Neuronal stem cell (in vitro differentiated cells): ENCODE measurements around the gene SUCNR1. TPM values are rescaled to one million over a fixed set of nuclear protein-coding genes. Genes with fewer than 3 reads are reported as not detected.

Experiments used
- DNase-seq: peaks from one replicate; pipeline ENCODE4 v3.0.0-alpha.2; 2013; ENCODE audit warnings: low spot score
- H2AFZ ChIP-seq: one replicate; pipeline ENCODE4 v1.6.1; 2013; ENCODE audit warnings: mild to moderate bottlenecking, low read length, inconsistent platforms
- H2AK5ac ChIP-seq: 2 replicates; pipeline ENCODE4 v1.6.1; 2013; ENCODE audit warnings: low read depth, mild to moderate bottlenecking, inconsistent platforms, low read length, moderate library complexity, mixed read lengths
- H2BK120ac ChIP-seq: 2 replicates; pipeline ENCODE4 v1.6.1; 2013; ENCODE audit warnings: low read depth, mild to moderate bottlenecking, inconsistent platforms, low read length, moderate library complexity, mixed read lengths
- H2BK12ac ChIP-seq: one replicate; pipeline ENCODE4 v1.6.1; 2013; ENCODE audit warnings: low read length, inconsistent platforms
- H2BK15ac ChIP-seq: 2 replicates; pipeline ENCODE4 v1.6.1; 2013; ENCODE audit warnings: mild to moderate bottlenecking, low read length, inconsistent platforms, mixed read lengths
- H2BK5ac ChIP-seq: one replicate; pipeline ENCODE4 v1.6.1; 2013; ENCODE audit warnings: inconsistent platforms, mild to moderate bottlenecking, low read length, moderate library complexity
- H3K14ac ChIP-seq: one replicate; pipeline ENCODE4 v1.6.1; 2013; ENCODE audit warnings: low read length, inconsistent platforms
- H3K18ac ChIP-seq: 2 replicates; pipeline ENCODE4 v1.6.1; 2013; ENCODE audit warnings: low read length, inconsistent platforms
- H3K23ac ChIP-seq: 2 replicates; pipeline ENCODE4 v1.6.1; 2013; ENCODE audit warnings: low read depth, mild to moderate bottlenecking, mixed read lengths, low read length, inconsistent platforms; ENCODE audit not compliant: poor library complexity
- H3K27ac ChIP-seq: replicated peaks from 3 replicates; pipeline ENCODE4 v1.5.1; 2013; ENCODE audit warnings: low read length, inconsistent platforms
- H3K27me3 ChIP-seq, 3 experiments: 2 replicates each; pipeline ENCODE4 v1.6.1; 2013; ENCODE audit warnings: low read length in 3 of 3, mild to moderate bottlenecking in 2 of 3, inconsistent platforms in 1 of 3, low read depth in 1 of 3, mixed read lengths in 1 of 3, moderate library complexity in 1 of 3; ENCODE audit not compliant: control insufficient read depth in 3 of 3, insufficient read depth in 3 of 3
- H3K36me3 ChIP-seq, 2 donors: replicated peaks in 1 of 2; 2 replicates each; pipeline ENCODE4 v1.6.1; 2013; ENCODE audit warnings: low read length in 2 of 2; ENCODE audit not compliant: control insufficient read depth in 2 of 2, insufficient read depth in 2 of 2
- H3K4ac ChIP-seq: 2 replicates; pipeline ENCODE4 v1.6.1; 2013; ENCODE audit warnings: inconsistent platforms, mild to moderate bottlenecking, low read length, moderate library complexity
- H3K4me1 ChIP-seq, 2 donors: 1 replicate in 1 of 2; 2 replicates in 1 of 2; pipeline ENCODE4 v1.6.1; 2013; ENCODE audit warnings: low read length in 2 of 2, low read depth in 1 of 2; ENCODE audit not compliant: control insufficient read depth in 2 of 2, insufficient read depth in 1 of 2
- H3K4me2 ChIP-seq: one replicate; pipeline ENCODE4 v1.6.1; 2013; ENCODE audit warnings: mild to moderate bottlenecking, low read length, inconsistent platforms; ENCODE audit not compliant: insufficient read depth, poor library complexity, severe bottlenecking
- H3K4me3 ChIP-seq, 2 donors: 2 replicates each; pipeline ENCODE4 v1.5.1; 2013; ENCODE audit warnings: low read length in 2 of 2, mild to moderate bottlenecking in 2 of 2, inconsistent platforms in 1 of 2, moderate library complexity in 1 of 2
- H3K79me1 ChIP-seq: one replicate; pipeline ENCODE4 v1.6.1; 2013; ENCODE audit warnings: low read depth, mild to moderate bottlenecking, inconsistent platforms, low read length, moderate library complexity
- H3K9ac ChIP-seq: one replicate; pipeline ENCODE4 v1.6.1; 2013; ENCODE audit warnings: mild to moderate bottlenecking, low read depth, low read length, inconsistent platforms; ENCODE audit not compliant: poor library complexity
- H3K9me3 ChIP-seq, 2 donors: replicated peaks in 1 of 2; 2 replicates each; pipeline versions ENCODE3 to v1.6.1; 2013; ENCODE audit warnings: low read length in 2 of 2, mild to moderate bottlenecking in 2 of 2, inconsistent platforms in 1 of 2, low read depth in 1 of 2, mixed read lengths in 1 of 2, moderate library complexity in 1 of 2; ENCODE audit not compliant: control insufficient read depth in 2 of 2, insufficient read depth in 1 of 2
- H4K8ac ChIP-seq: one replicate; pipeline ENCODE4 v1.6.1; 2013; ENCODE audit warnings: low read depth, mild to moderate bottlenecking, inconsistent platforms, low read length, moderate library complexity
- H4K91ac ChIP-seq: one replicate; pipeline ENCODE4 v1.6.1; 2013; ENCODE audit warnings: low read length, low read depth, mild to moderate bottlenecking, inconsistent platforms; ENCODE audit not compliant: poor library complexity
- WGBS, 2 donors: extraction: QIAGEN DNeasy Blood & Tissue Kit; methylation state at CpG; one replicate each; pipeline ENCODE4 v1.1.7; 2013; ENCODE audit warnings: missing lambda C conversion rate in 2 of 2, mixed read lengths in 1 of 2; ENCODE audit not compliant: insufficient read length in 2 of 2, insufficient replicate concordance in 1 of 2; ENCODE audit errors: extremely low coverage in 2 of 2; 5-methylcytosine and 5-hydroxymethylcytosine counted together
- polyA plus RNA-seq, 2 experiments: library from polyadenylated mRNA; stranded (reverse); fragments of 200-250 nt; gene quantifications; one replicate each; pipeline ENCODE4 v1.2.3, GENCODE V29; 2013

Gene SUCNR1, protein sequence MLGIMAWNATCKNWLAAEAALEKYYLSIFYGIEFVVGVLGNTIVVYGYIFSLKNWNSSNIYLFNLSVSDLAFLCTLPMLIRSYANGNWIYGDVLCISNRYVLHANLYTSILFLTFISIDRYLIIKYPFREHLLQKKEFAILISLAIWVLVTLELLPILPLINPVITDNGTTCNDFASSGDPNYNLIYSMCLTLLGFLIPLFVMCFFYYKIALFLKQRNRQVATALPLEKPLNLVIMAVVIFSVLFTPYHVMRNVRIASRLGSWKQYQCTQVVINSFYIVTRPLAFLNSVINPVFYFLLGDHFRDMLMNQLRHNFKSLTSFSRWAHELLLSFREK
- polyA plus RNA-seq (2013, experiment 1 of 2): not detected
- polyA plus RNA-seq (2013, experiment 2 of 2): not detected

- H3K27me3 ChIP-seq: no peaks in the 10 kb centered on the region
- no peak within 1 kb of the TSS for H2BK15ac ChIP-seq
- H3K14ac ChIP-seq: no peak within 1 kb of the TSS
- H3K9me3 ChIP-seq: no peaks in the 10 kb centered on the region
- H2AFZ ChIP-seq: no peak within 1 kb of the TSS
- H3K27ac ChIP-seq: no peak within 1 kb of the TSS
- H3K4me2 ChIP-seq: no peak within 1 kb of the TSS
- no peak within 1 kb of the TSS for H2BK120ac ChIP-seq
- H2BK12ac ChIP-seq: no peak within 1 kb of the TSS
- H3K9ac ChIP-seq: no peak within 1 kb of the TSS
- peaks cover 0 to 5% of the 10 kb centered on the region in 2 donors for H3K4me1 ChIP-seq
- H3K23ac ChIP-seq: no peak within 1 kb of the TSS
- H2BK5ac ChIP-seq: no peak within 1 kb of the TSS
- no peaks in the 10 kb centered on the region for H3K36me3 ChIP-seq
- H3K79me1 ChIP-seq: no peaks in the 10 kb centered on the region
- no peak within 1 kb of the TSS for H2AK5ac ChIP-seq
- H3K4me3 ChIP-seq: no peak within 1 kb of the TSS
- H4K8ac ChIP-seq: no peak within 1 kb of the TSS
- DNase-seq: no peak
- no peak within 1 kb of the TSS for H4K91ac ChIP-seq
- H3K4ac ChIP-seq: no peak within 1 kb of the TSS
- H3K18ac ChIP-seq: no peak within 1 kb of the TSS
These were observed at the start of gene SUCNR1 for GRCh38 chr3:151873398-151873797. Gene SUCNR1 (plus strand): TSS chr3:151873643. CDS start chr3:151879893, 6,250 bp downstream.

DNA sequence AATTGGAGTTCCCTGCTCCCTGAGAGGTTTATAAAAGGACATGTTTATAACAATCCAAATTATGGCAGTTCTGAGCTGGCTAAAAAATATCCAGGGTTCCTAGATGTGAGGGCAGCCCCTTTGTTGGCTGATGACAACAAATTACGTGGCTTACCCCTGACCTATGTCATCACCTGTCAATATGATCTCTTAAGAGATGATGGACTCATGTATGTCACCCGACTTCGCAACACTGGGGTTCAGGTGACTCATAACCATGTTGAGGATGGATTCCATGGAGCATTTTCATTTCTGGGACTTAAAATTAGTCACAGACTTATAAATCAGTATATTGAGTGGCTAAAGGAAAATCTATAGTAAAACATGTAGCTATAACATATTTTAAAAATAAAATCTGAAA lies 45.6 kb upstream of the SUCNR1 start:
- Histone ChIP-seq H2BK5ac (no peak overlapping the region), H3K18ac (no peak overlapping the region), H3K9ac (no peak overlapping the region), H3K23ac (no peak overlapping the region), H2AK5ac (no peak overlapping the region), H4K91ac (no peak overlapping the region), H3K14ac (no peak overlapping the region), H3K79me1 (no peaks in the 10 kb centered on the region), H3K4me1 (no peaks in the 10 kb centered on the region), H2AFZ (no peak overlapping the region), H3K36me3 (no peaks in the 10 kb centered on the region), H3K27me3 (no peaks in the 10 kb centered on the region), H3K4me2 (no peak overlapping the region), H3K4ac (no peak overlapping the region), H2BK12ac (no peak overlapping the region), H3K27ac (no peak overlapping the region), H3K4me3 (no peak overlapping the region), H2BK120ac (no peak overlapping the region), H4K8ac (no peak overlapping the region), H3K9me3 (no peaks in the 10 kb centered on the region), H2BK15ac (no peak overlapping the region)
- no peak for DNase-seq
- WGBS, 2 donors: no CpG with 5 or more reads among the region's 3 CpGs

DNA sequence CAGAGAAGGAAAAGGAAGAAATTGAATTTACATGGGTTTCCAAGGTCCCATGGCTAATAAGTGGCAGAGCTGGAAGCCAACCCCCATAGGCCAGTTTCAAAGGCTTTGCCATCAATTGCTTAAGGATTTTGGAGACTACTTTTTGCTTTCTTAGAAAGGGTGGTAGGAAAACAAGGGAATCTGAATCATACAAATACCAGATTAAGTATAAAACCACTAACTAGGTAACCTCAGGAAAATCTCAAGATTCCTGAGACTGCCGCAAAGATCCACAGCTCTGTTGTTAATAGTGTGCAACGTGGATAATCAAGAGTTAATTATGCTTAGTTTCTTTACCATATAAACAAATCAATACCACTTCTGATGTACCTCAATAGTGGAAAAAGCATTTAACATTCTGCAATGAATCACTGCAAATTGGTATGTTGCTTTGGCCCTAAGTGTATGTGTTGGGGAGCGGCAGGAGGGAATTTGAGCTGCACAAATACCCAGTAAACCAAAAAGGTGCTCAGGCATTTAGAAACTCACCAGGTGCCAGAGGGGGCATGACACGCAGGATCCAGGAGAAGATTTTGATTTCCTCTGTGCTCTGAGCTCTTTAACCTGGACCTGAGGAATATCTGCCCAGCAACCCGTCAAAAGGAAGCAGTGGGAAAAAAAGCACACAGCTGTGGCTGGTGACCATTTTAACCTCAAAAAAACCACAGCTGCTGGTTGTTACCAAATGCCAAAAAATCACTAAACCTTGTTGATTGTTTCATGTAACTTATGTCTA lies 37.5 kb upstream of the SUCNR1 start:
- WGBS, 2 donors: no CpG with 5 or more reads among the region's 5 CpGs
- no peak overlapping the region for H3K18ac ChIP-seq
- no peak overlapping the region for H3K27ac ChIP-seq

GRCh38 chr3:151837057-151837456 lies 36.4 kb upstream of the SUCNR1 start:
- DNase-seq: peak; percentile 27
- H3K27ac ChIP-seq: no peak overlapping the region
- H2BK120ac ChIP-seq: no peak overlapping the region

More for the DNA sequence above, 37.5 kb upstream of the SUCNR1 start:
- no peak overlapping the region for H3K14ac ChIP-seq
- no peaks in the 10 kb centered on the region for H3K36me3 ChIP-seq
- no peak overlapping the region for H4K91ac ChIP-seq
- H3K4ac ChIP-seq: no peak overlapping the region
- no peak overlapping the region for H3K9ac ChIP-seq
- no peak overlapping the region for H3K23ac ChIP-seq
- peaks cover 3 to 6% of the 10 kb centered on the region in 2 donors for H3K4me1 ChIP-seq
- no peak overlapping the region for H4K8ac ChIP-seq
- no peak overlapping the region for H2BK120ac ChIP-seq
- H3K9me3 ChIP-seq: no peaks in the 10 kb centered on the region
- H2BK15ac ChIP-seq: no peak overlapping the region
- no peak overlapping the region for H2BK12ac ChIP-seq
- H2AK5ac ChIP-seq: no peak overlapping the region
- no peak overlapping the region for H2AFZ ChIP-seq
- H3K4me3 ChIP-seq: no peak overlapping the region
- no peak overlapping the region for H3K4me2 ChIP-seq
- DNase-seq: no peak
- H3K27me3 ChIP-seq: no peaks in the 10 kb centered on the region
- H2BK5ac ChIP-seq: no peak overlapping the region
- no peaks in the 10 kb centered on the region for H3K79me1 ChIP-seq

More at GRCh38 chr3:151837057-151837456, 36.4 kb upstream of the SUCNR1 start:
- H4K91ac ChIP-seq: no peak overlapping the region
- no peak overlapping the region for H3K23ac ChIP-seq
- no peaks in the 10 kb centered on the region for H3K36me3 ChIP-seq
- H3K27me3 ChIP-seq: no peaks in the 10 kb centered on the region
- no peaks in the 10 kb centered on the region for H3K79me1 ChIP-seq
- H3K9ac ChIP-seq: no peak overlapping the region
- H3K4ac ChIP-seq: no peak overlapping the region
- no peak overlapping the region for H2BK15ac ChIP-seq
- no peak overlapping the region for H3K4me2 ChIP-seq
- no peaks in the 10 kb centered on the region for H3K9me3 ChIP-seq
- no peak overlapping the region for H4K8ac ChIP-seq
- H2AFZ ChIP-seq: peak overlapping the region; percentile 18
- no peak overlapping the region for H3K18ac ChIP-seq
- no peak overlapping the region for H3K4me3 ChIP-seq
- peaks cover 3 to 6% of the 10 kb centered on the region in 2 donors for H3K4me1 ChIP-seq
- WGBS, 2 donors: no CpG with 5 or more reads among the region's 4 CpGs
- H3K14ac ChIP-seq: no peak overlapping the region
- no peak overlapping the region for H2AK5ac ChIP-seq
- no peak overlapping the region for H2BK12ac ChIP-seq
- no peak overlapping the region for H2BK5ac ChIP-seq
